ENCODE results near the gene WDR76.

DNA sequence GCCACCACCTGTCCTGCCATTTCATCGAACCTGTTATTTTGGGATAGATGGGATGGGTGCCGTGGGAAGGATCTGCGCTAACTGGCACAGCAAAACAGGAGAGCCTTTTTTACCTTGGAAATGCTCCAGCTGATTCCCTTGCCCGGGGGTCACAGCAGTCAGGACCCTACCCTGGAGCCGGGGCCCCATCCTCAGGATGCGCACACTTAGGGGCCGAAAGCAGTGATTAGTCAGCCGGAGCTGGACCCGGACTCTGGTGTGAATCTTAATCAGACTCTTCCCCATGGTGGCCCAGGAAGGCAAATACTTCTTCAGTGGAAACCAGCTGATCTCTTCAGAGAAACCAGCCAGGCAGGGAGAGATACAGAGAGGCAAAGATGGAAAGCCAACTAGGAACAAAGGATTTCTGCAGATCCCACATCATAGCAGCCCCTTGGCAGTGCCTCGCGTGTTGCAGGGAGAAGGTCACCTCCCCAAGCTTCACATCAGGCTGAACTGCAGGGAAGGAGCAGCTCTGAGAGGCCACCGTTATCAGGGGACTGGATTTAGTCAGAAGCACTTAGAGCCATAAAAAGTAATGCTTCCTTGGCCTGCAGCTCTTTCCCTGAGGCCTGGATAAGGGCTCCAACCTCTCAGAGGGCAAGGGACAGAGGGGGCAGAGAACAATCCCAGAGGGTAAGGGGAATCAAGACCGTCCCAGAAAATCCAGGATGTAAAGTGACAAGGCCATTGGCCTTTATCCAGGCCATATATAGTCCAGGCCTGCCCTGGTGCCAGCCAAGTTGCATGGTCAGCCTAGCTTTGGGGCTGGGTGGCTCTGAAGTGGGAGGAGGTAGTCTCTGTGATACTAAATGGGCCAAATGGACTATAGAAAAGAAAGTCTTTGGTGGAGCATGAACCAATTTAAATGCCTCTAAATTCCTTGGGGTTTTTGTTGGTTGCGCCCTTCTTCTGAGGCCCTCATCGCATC, 52.9 kb downstream of the WDR76 start:
- TF ChIP-seq, protein P1, sequence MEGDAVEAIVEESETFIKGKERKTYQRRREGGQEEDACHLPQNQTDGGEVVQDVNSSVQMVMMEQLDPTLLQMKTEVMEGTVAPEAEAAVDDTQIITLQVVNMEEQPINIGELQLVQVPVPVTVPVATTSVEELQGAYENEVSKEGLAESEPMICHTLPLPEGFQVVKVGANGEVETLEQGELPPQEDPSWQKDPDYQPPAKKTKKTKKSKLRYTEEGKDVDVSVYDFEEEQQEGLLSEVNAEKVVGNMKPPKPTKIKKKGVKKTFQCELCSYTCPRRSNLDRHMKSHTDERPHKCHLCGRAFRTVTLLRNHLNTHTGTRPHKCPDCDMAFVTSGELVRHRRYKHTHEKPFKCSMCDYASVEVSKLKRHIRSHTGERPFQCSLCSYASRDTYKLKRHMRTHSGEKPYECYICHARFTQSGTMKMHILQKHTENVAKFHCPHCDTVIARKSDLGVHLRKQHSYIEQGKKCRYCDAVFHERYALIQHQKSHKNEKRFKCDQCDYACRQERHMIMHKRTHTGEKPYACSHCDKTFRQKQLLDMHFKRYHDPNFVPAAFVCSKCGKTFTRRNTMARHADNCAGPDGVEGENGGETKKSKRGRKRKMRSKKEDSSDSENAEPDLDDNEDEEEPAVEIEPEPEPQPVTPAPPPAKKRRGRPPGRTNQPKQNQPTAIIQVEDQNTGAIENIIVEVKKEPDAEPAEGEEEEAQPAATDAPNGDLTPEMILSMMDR (IDR thresholded peaks at IDR 0.05 in 8 of 11, conservative IDR thresholded peaks at IDR 0.05 in 3 of 11): no peak
- TF ChIP-seq POLR2A (IDR thresholded peaks at IDR 0.05): no peak

All from spleen (tissue), 7 donors.